RWPE2 (cell line): ENCODE results near the gene ALDH3B1.
A peak's percentile ranks its signal among the peaks of the same experiment; 100 is the strongest.

Experiments
- ATAC-seq: fragments of 200-7000 bp; cut with Tn5 transposase; 3 replicates; pipeline ENCODE4 v1.9.1; 2021; ENCODE audit warnings: low read depth
- DNase-seq: peaks from one replicate; pipeline ENCODE4 v3.0.0-alpha.2; 2020; ENCODE audit warnings: low spot score
- H3K27ac ChIP-seq: fragments of 450-650 bp; 2 replicates; pipeline ENCODE4 v1.5.1; 2017; ENCODE audit warnings: mild to moderate bottlenecking; ENCODE audit not compliant: poor library complexity, severe bottlenecking
- H3K27me3 ChIP-seq: fragments of 250-450 bp; sonication (Bioruptor Pico); 2 replicates; pipeline ENCODE4 v1.5.1; 2021; ENCODE audit warnings: mild to moderate bottlenecking, moderate library complexity; ENCODE audit not compliant: insufficient read depth, poor library complexity, severe bottlenecking
- H3K36me3 ChIP-seq: fragments of 250-450 bp; sonication (Bioruptor Pico); 2 replicates; pipeline ENCODE4 v1.5.1; 2020; ENCODE audit warnings: low read depth, mild to moderate bottlenecking, moderate library complexity
- H3K4me1 ChIP-seq: fragments of 250-450 bp; sonication (Bioruptor Pico); 2 replicates; pipeline ENCODE4 v1.5.1; 2021; ENCODE audit warnings: mild to moderate bottlenecking, moderate library complexity; ENCODE audit not compliant: insufficient read depth, poor library complexity, severe bottlenecking
- H3K4me3 ChIP-seq: fragments of 250-450 bp; sonication (Bioruptor Pico); 2 replicates; pipeline ENCODE4 v1.5.1; 2021; ENCODE audit warnings: mild to moderate bottlenecking, moderate library complexity; ENCODE audit not compliant: severe bottlenecking
- H3K9me3 ChIP-seq: fragments of 250-450 bp; sonication (Bioruptor Pico); 2 replicates; pipeline ENCODE4 v1.5.1; 2021; ENCODE audit warnings: mild to moderate bottlenecking, moderate library complexity; ENCODE audit not compliant: severe bottlenecking
- CTCF ChIP-seq: fragments of 450-650 bp; IDR thresholded peaks from one replicate; pipeline ENCODE4 v1.5.1; 2017; ENCODE audit warnings: mild to moderate bottlenecking, moderate library complexity; ENCODE audit not compliant: poor library complexity, severe bottlenecking

The ALDH3B1 gene

GRCh38 chr11:68015467-68015866 is 5.3 kb downstream of the ALDH3B1 start:
- ATAC-seq (no peak), DNase-seq (no peak)
- Histone ChIP-seq H3K27ac (peak overlapping the region; percentile 94), H3K27me3 (no peaks in the 10 kb centered on the region), H3K4me1 (peaks cover 40% of the 10 kb centered on the region), H3K4me3 (no peak overlapping the region), H3K36me3 (no peaks in the 10 kb centered on the region), H3K9me3 (no peaks in the 10 kb centered on the region)
- TF ChIP-seq CTCF: no peak

- H3K27me3 ChIP-seq: no peaks in the 10 kb centered on the region
- no peak for TF ChIP-seq CTCF
- H3K27ac ChIP-seq: peak overlapping the region; percentile 94
- ATAC-seq (no peak), DNase-seq (no peak)
- H3K36me3 ChIP-seq: no peaks in the 10 kb centered on the region
- peaks cover 35% of the 10 kb centered on the region for H3K4me1 ChIP-seq
- no peaks in the 10 kb centered on the region for H3K9me3 ChIP-seq
- no peak overlapping the region for H3K4me3 ChIP-seq
Measured at GRCh38 chr11:68016161-68016903, 6.2 kb downstream of the ALDH3B1 start.

GRCh38 chr11:68016904-68017817 is 7.0 kb downstream of the ALDH3B1 start:
- Histone ChIP-seq H3K4me1 (peaks cover 28% of the 10 kb centered on the region), H3K4me3 (no peak overlapping the region), H3K27me3 (no peaks in the 10 kb centered on the region), H3K27ac (peak overlapping the region; percentile 94), H3K9me3 (no peaks in the 10 kb centered on the region), H3K36me3 (no peaks in the 10 kb centered on the region)
- no peak for DNase-seq
- no peak for TF ChIP-seq CTCF
- ATAC-seq: no peak

- no peaks in the 10 kb centered on the region for H3K36me3 ChIP-seq
- peaks cover 19% of the 10 kb centered on the region for H3K4me1 ChIP-seq
Measured at GRCh38 chr11:68017980-68018729, 8.0 kb downstream of the ALDH3B1 start.

More at GRCh38 chr11:68017980-68018729, 8.0 kb downstream of the ALDH3B1 start:
- H3K27me3 ChIP-seq: no peaks in the 10 kb centered on the region
- no peak overlapping the region for H3K4me3 ChIP-seq
- no peak for TF ChIP-seq CTCF
- DNase-seq: no peak
- ATAC-seq: no peak
- H3K9me3 ChIP-seq: no peaks in the 10 kb centered on the region
- peak overlapping the region; percentile 94 for H3K27ac ChIP-seq
